NCI-H82 (cell line): Measurements from ENCODE around the gene METTL26.

ENCODE experiments used
- DNase-seq: peaks from one replicate; lab custom pipeline; 2025; lab: John Stamatoyannopoulos, UW

METTL26 gene

GRCh38 chr16:595942-596735 lies 40.0 kb downstream of the METTL26 start:
- no peak for DNase-seq

- DNase-seq = no peak
Observed at GRCh38 chr16:595094-595528, 41.0 kb downstream of the METTL26 start.

GRCh38 chr16:593807-594206 lies 42.3 kb downstream of the METTL26 start:
- DNase-seq = no peak

GRCh38 chr16:593406-593805 lies 42.7 kb downstream of the METTL26 start:
- no peak for DNase-seq

GRCh38 chr16:592518-593306 lies 43.4 kb downstream of the METTL26 start:
- DNase-seq = peak; percentile 51

- no peak for DNase-seq
Observed at GRCh38 chr16:591892-592517, 44.1 kb downstream of the METTL26 start.

- no peak for DNase-seq
Observed at GRCh38 chr16:591231-591630, 44.9 kb downstream of the METTL26 start.

- DNase-seq = no peak
Observed at GRCh38 chr16:590815-591200, 45.3 kb downstream of the METTL26 start.

- no peak for DNase-seq
Observed at GRCh38 chr16:590188-590814, 45.8 kb downstream of the METTL26 start.

GRCh38 chr16:589658-590187 lies 46.4 kb downstream of the METTL26 start, which contains the start of gene RAB40C:
Gene RAB40C (plus strand): TSS chr16:590066. CDS start chr16:590292, 226 bp downstream.
- peak; percentile 99 for DNase-seq

- peak; percentile 96 for DNase-seq
Observed at GRCh38 chr16:588889-589657, 47.0 kb downstream of the METTL26 start.

- DNase-seq = peak; percentile 65
Observed at GRCh38 chr16:588639-588888, 47.5 kb downstream of the METTL26 start.

GRCh38 chr16:586645-587590 lies 49.2 kb downstream of the METTL26 start:
- no peak for DNase-seq

GRCh38 chr16:586047-586644 lies 50.0 kb downstream of the METTL26 start:
- DNase-seq = peak; percentile 25

- DNase-seq = peak; percentile 39
Observed at GRCh38 chr16:585351-585750, 50.8 kb downstream of the METTL26 start.
